Cardiac septum (tissue), 1 donor: Measurements from ENCODE around the gene PLEKHA7. TPM values are rescaled to one million over a fixed set of nuclear protein-coding genes. Genes with fewer than 3 reads are reported as not detected.
"Not testable (repeated sequence)": the region's sequence is repeated elsewhere in the genome, so short reads cannot be mapped to it uniquely, and the experiment has no call there.

Experiments
- DNase-seq: peaks from one replicate; pipeline ENCODE4 v3.0.0-alpha.2; 2020; ENCODE audit warnings: low spot score
- intact Hi-C: fragments of 100-400 bp; cut with DNase I; formaldehyde crosslinking; loops from one replicate; pipeline ENCODE4 v1.14.0; 2022
- total RNA-seq: library from RNA; stranded (reverse); fragmentation: NEBNext Ultra II Directional; extraction: Animal tissue kit (Norgen Biotek cat#: 25700); gene quantifications from one replicate; pipeline ENCODE4 v1.2.1, GENCODE V29; 2021
- donor health status: DM: no; HTN: no; CAD: no.

The PLEKHA7 gene
- total RNA-seq, 1 donor from 2014 or later: 77.1 TPM

GRCh38 chr11:16924826-16925560, 89.2 kb downstream of the PLEKHA7 start:
- no peak for DNase-seq
- intact Hi-C loops: loop anchor here (5.0 kb wide), 1 partner anchor 103 kb away; no protein-coding TSS in a partner anchor

GRCh38 chr11:16924462-16924825, 89.8 kb downstream of the PLEKHA7 start:
- intact Hi-C loops: loop anchor here (5.0 kb wide), 1 partner anchor 102 kb away; no protein-coding TSS in a partner anchor
- DNase-seq: no peak

GRCh38 chr11:16923987-16924386, 90.2 kb downstream of the PLEKHA7 start:
- intact Hi-C loops: loop anchor here (5.0 kb wide), 1 partner anchor 102 kb away; no protein-coding TSS in a partner anchor
- no peak for DNase-seq

- DNase-seq: no peak
- intact Hi-C loops: loop anchor here (5.0 kb wide), 1 partner anchor 99 kb away; no protein-coding TSS in a partner anchor
Observed at GRCh38 chr11:16921668-16922067, 92.5 kb downstream of the PLEKHA7 start.

GRCh38 chr11:16921019-16921418, 93.2 kb downstream of the PLEKHA7 start:
- intact Hi-C loops: loop anchor here (5.0 kb wide), 1 partner anchor 99 kb away; no protein-coding TSS in a partner anchor
- no peak for DNase-seq

- intact Hi-C loops: loop anchor here (5.0 kb wide), 1 partner anchor 98 kb away; no protein-coding TSS in a partner anchor
- DNase-seq: no peak
Observed at GRCh38 chr11:16920559-16920958, 93.7 kb downstream of the PLEKHA7 start.

- intact Hi-C loops, DNase-seq: not testable (repeated sequence)
Observed at GRCh38 chr11:16918543-16919182, 95.6 kb downstream of the PLEKHA7 start.

GRCh38 chr11:16917941-16918340, 96.3 kb downstream of the PLEKHA7 start:
- intact Hi-C loops: no loop called here
- no peak for DNase-seq

GRCh38 chr11:16912692-16913111, 101.5 kb downstream of the PLEKHA7 start:
- intact Hi-C loops: no loop called here
- no peak for DNase-seq

GRCh38 chr11:16911658-16912057, 102.6 kb downstream of the PLEKHA7 start:
- intact Hi-C loops: no loop called here
- DNase-seq: no peak

GRCh38 chr11:16911186-16911585, 103.0 kb downstream of the PLEKHA7 start:
- intact Hi-C loops: no loop called here
- no peak for DNase-seq

- intact Hi-C loops: no loop called here
- no peak for DNase-seq
Observed at GRCh38 chr11:16909359-16910035, 104.7 kb downstream of the PLEKHA7 start.

GRCh38 chr11:16905375-16905774, 108.8 kb downstream of the PLEKHA7 start:
- intact Hi-C loops: no loop called here

GRCh38 chr11:16904761-16905160, 109.5 kb downstream of the PLEKHA7 start:
- DNase-seq, intact Hi-C loops: not testable (repeated sequence)

More at GRCh38 chr11:16905375-16905774, 108.8 kb downstream of the PLEKHA7 start:
- DNase-seq: no peak

GRCh38 chr11:16902781-16903378, 111.3 kb downstream of the PLEKHA7 start:
- DNase-seq: no peak
- intact Hi-C loops: no loop called here

GRCh38 chr11:16902182-16902581, 112.0 kb downstream of the PLEKHA7 start:
- intact Hi-C loops: no loop called here
- DNase-seq: no peak

GRCh38 chr11:16900491-16900890, 113.7 kb downstream of the PLEKHA7 start:
- intact Hi-C loops: no loop called here
- no peak for DNase-seq

- DNase-seq: no peak
- intact Hi-C loops: no loop called here
Observed at GRCh38 chr11:16899708-16900303, 114.4 kb downstream of the PLEKHA7 start.

GRCh38 chr11:16898274-16898985, 115.8 kb downstream of the PLEKHA7 start:
- DNase-seq: no peak
- intact Hi-C loops: no loop called here
